ENCODE results near the gene ZFYVE28.

ZFYVE28 gene

GRCh38 chr4:2267320-2267811 is 151.1 kb downstream of the ZFYVE28 start:
- peaks cover 19% of the 10 kb centered on the region for H3K4me1 ChIP-seq (ENCODE audit: control insufficient read depth, low read length)
- no peak overlapping the region for H3K27ac ChIP-seq (ENCODE audit: low read depth, low read length)
- H3K79me2 ChIP-seq (ENCODE audit: control insufficient read depth, low read length), result no peaks in the 10 kb centered on the region
- no peak for TF ChIP-seq CTCF (IDR thresholded peaks at IDR 0.05; ENCODE audit: low read depth, low read length, poor library complexity, severe bottlenecking)
- TF ChIP-seq EZH2phosphoT487 (IDR thresholded peaks at IDR 0.05; ENCODE audit: borderline replicate concordance, low read length), result no peak
- H4K20me1 ChIP-seq (ENCODE audit: control insufficient read depth, insufficient read depth, low read depth, low read length), result no peaks in the 10 kb centered on the region
- H3F3A ChIP-seq (ENCODE audit: control insufficient read depth, insufficient read depth), result no peaks in the 10 kb centered on the region
- H3K36me3 ChIP-seq (ENCODE audit: control insufficient read depth, low read length), result no peaks in the 10 kb centered on the region
- H3K4me3 ChIP-seq (ENCODE audit: low read length), result no peak overlapping the region
- no peaks in the 10 kb centered on the region for H3K27me3 ChIP-seq (ENCODE audit: control insufficient read depth, low read length)
- no peak overlapping the region for H3K4me2 ChIP-seq (ENCODE audit: low read length)
- no peaks in the 10 kb centered on the region for H3K9me2 ChIP-seq (replicated peaks; ENCODE audit: control insufficient read depth, low read length)
- H3K9me3 ChIP-seq (ENCODE audit: control insufficient read depth, insufficient read depth, low read length), result no peaks in the 10 kb centered on the region

GRCh38 chr4:2266821-2267220 is 151.6 kb downstream of the ZFYVE28 start:
- no peaks in the 10 kb centered on the region for H3F3A ChIP-seq (ENCODE audit: control insufficient read depth, insufficient read depth)
- no peaks in the 10 kb centered on the region for H3K36me3 ChIP-seq (ENCODE audit: control insufficient read depth, low read length)
- no peak for TF ChIP-seq EZH2phosphoT487 (IDR thresholded peaks at IDR 0.05; ENCODE audit: borderline replicate concordance, low read length)
- no peak for TF ChIP-seq CTCF (IDR thresholded peaks at IDR 0.05; ENCODE audit: low read depth, low read length, poor library complexity, severe bottlenecking)
- no peaks in the 10 kb centered on the region for H3K79me2 ChIP-seq (ENCODE audit: control insufficient read depth, low read length)
- H3K4me2 ChIP-seq (ENCODE audit: low read length), result no peak overlapping the region
- H3K4me3 ChIP-seq (ENCODE audit: low read length), result no peak overlapping the region
- no peaks in the 10 kb centered on the region for H3K9me2 ChIP-seq (replicated peaks; ENCODE audit: control insufficient read depth, low read length)
- no peaks in the 10 kb centered on the region for H3K27me3 ChIP-seq (ENCODE audit: control insufficient read depth, low read length)
- H3K27ac ChIP-seq (ENCODE audit: low read depth, low read length), result no peak overlapping the region
- peaks cover 19% of the 10 kb centered on the region for H3K4me1 ChIP-seq (ENCODE audit: control insufficient read depth, low read length)
- no peaks in the 10 kb centered on the region for H4K20me1 ChIP-seq (ENCODE audit: control insufficient read depth, insufficient read depth, low read depth, low read length)
- no peaks in the 10 kb centered on the region for H3K9me3 ChIP-seq (ENCODE audit: control insufficient read depth, insufficient read depth, low read length)

- Histone ChIP-seq H3K4me3 (ENCODE audit: low read length) (no peak overlapping the region), H3K79me2 (ENCODE audit: control insufficient read depth, low read length) (no peaks in the 10 kb centered on the region), H3K9me3 (ENCODE audit: control insufficient read depth, insufficient read depth, low read length) (no peaks in the 10 kb centered on the region), H3K4me1 (ENCODE audit: control insufficient read depth, low read length) (peaks cover 19% of the 10 kb centered on the region), H3F3A (ENCODE audit: control insufficient read depth, insufficient read depth) (no peaks in the 10 kb centered on the region), H4K20me1 (ENCODE audit: control insufficient read depth, insufficient read depth, low read depth, low read length) (no peaks in the 10 kb centered on the region), H3K27me3 (ENCODE audit: control insufficient read depth, low read length) (no peaks in the 10 kb centered on the region), H3K36me3 (ENCODE audit: control insufficient read depth, low read length) (no peaks in the 10 kb centered on the region), H3K27ac (ENCODE audit: low read depth, low read length) (no peak overlapping the region), H3K4me2 (ENCODE audit: low read length) (no peak overlapping the region), H3K9me2 (replicated peaks; ENCODE audit: control insufficient read depth, low read length) (no peaks in the 10 kb centered on the region)
- TF ChIP-seq EZH2phosphoT487 (IDR thresholded peaks at IDR 0.05; ENCODE audit: borderline replicate concordance, low read length), result no peak
- no peak for TF ChIP-seq CTCF (IDR thresholded peaks at IDR 0.05; ENCODE audit: low read depth, low read length, poor library complexity, severe bottlenecking)
These were observed 152.3 kb downstream of the ZFYVE28 start for GRCh38 chr4:2266181-2266580.
